Measurements from ENCODE around the gene P3H3. TPM values are rescaled to one million over a fixed set of nuclear protein-coding genes. Genes with fewer than 3 reads are reported as not detected.

The P3H3 gene
- total RNA-seq, 4 donors from 2014 or later: 27.4 to 90.1 (median 59.9) TPM

GRCh38 chr12:6834254-6834653 is 6.0 kb downstream of the P3H3 start:
- no peak for DNase-seq
- intact Hi-C loops (cut with DNase I; ENCODE audit: low total_unique reads): no loop called here
- H3K36me3 ChIP-seq: no peaks in the 10 kb centered on the region
- no peak overlapping the region for H3K4me3 ChIP-seq
- no peak overlapping the region for H3K27ac ChIP-seq
- H3K27me3 ChIP-seq: no peaks in the 10 kb centered on the region
- TF ChIP-seq POLR2A (IDR thresholded peaks at IDR 0.05) (no peak), CTCF (IDR thresholded peaks at IDR 0.05) (no peak)
- peaks cover 0 to 6% of the 10 kb centered on the region in 2 donors for H3K4me1 ChIP-seq
- H3K9me3 ChIP-seq: no peaks in the 10 kb centered on the region

DNA sequence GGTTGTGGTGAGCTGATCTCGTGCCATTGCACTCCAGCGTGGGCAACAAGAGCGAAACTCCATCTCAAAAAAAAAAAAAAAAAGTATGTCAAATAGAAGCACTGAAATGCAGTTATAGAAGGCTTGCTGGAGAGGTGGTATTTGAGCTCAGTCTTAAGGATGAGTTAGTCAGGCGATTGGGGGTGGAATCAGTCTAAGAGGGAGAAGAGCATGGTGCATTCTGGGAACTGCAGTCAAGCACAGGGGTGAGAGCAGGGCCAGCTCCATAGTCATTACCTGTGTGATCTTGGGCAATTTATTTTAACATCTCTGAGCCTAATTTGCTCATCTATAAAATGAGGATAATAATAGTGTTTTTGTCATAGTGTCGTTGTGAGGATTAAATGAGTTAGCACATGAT is 6.7 kb downstream of the P3H3 start:
- H3K27me3 ChIP-seq: no peaks in the 10 kb centered on the region
- intact Hi-C loops (cut with DNase I; ENCODE audit: low total_unique reads): no loop called here
- TF ChIP-seq CTCF (IDR thresholded peaks at IDR 0.05) (no peak), POLR2A (IDR thresholded peaks at IDR 0.05) (no peak)
- H3K27ac ChIP-seq: no peak overlapping the region
- no peaks in the 10 kb centered on the region for H3K9me3 ChIP-seq
- no peak overlapping the region for H3K4me3 ChIP-seq
- no peak for DNase-seq
- H3K36me3 ChIP-seq: no peaks in the 10 kb centered on the region
- H3K4me1 ChIP-seq: peaks cover 0 to 6% of the 10 kb centered on the region in 2 donors

DNA sequence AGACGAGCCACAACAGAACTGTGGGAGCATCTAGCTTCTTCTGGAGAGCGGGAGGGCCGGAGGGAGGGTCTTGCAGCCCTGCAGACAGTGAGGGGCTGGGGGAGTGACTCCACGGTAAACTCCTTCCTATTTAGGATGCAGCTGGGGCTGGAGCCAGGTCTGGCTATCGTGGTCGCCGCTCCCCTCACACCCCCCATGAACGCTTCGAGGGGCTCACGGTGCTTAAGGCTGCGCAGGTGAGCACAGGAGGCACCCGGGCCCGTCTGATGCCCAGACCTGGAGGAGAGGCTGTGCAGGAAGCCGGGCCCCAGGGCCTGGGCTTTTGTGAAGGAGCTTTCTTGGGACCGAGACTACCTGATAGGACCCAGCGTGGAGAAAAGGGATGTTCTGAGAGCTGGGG is 8.6 kb downstream of the P3H3 start:
- intact Hi-C loops (cut with DNase I; ENCODE audit: low total_unique reads): no loop called here
- Histone ChIP-seq H3K36me3 (no peaks in the 10 kb centered on the region), H3K9me3 (no peaks in the 10 kb centered on the region), H3K27ac (no peak overlapping the region), H3K4me1 (no peaks in the 10 kb centered on the region), H3K27me3 (no peaks in the 10 kb centered on the region), H3K4me3 (no peak overlapping the region)
- TF ChIP-seq POLR2A (IDR thresholded peaks at IDR 0.05) (no peak), CTCF (IDR thresholded peaks at IDR 0.05) (no peak)
- DNase-seq: no peak

DNA sequence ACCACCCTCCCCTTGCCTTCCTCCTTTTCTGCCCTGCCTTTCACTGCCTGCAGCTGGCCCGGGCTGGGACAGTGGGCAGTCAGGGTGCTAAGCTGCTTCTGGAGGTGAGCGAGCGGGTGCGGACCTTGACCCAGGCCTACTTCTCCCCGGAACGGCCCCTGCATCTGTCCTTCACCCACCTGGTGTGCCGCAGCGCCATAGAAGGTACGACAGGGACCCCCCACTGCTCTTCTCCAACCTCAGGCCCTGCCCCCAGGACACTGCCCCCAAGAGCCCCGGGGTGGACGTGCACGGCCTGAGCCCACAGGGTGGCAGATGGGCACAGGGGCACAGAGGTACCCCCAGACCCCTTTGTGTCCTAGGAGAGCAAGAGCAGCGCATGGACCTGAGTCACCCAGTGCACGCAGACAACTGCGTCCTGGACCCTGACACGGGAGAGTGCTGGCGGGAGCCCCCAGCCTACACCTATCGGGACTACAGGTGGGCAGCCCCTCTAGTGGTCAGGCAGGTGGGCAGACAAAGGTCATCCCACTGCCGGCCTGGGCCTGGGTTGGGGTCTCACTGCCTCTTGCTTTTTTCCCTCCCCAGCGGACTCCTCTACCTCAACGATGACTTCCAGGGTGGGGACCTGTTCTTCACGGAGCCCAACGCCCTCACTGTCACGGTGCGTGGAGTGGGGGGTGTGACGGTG is 9.3 kb downstream of the P3H3 start:
- TF ChIP-seq POLR2A (IDR thresholded peaks at IDR 0.05) (no peak), CTCF (IDR thresholded peaks at IDR 0.05) (no peak)
- Histone ChIP-seq H3K4me3 (no peak overlapping the region), H3K9me3 (no peaks in the 10 kb centered on the region), H3K4me1 (no peaks in the 10 kb centered on the region), H3K36me3 (no peaks in the 10 kb centered on the region), H3K27ac (no peak overlapping the region), H3K27me3 (no peaks in the 10 kb centered on the region)
- intact Hi-C loops (cut with DNase I; ENCODE audit: low total_unique reads): no loop called here
- DNase-seq: no peak

- H3K27ac ChIP-seq: no peak overlapping the region
- no peaks in the 10 kb centered on the region for H3K27me3 ChIP-seq
- intact Hi-C loops (cut with DNase I; ENCODE audit: low total_unique reads): no loop called here
- no peaks in the 10 kb centered on the region for H3K9me3 ChIP-seq
- no peak overlapping the region for H3K4me3 ChIP-seq
- H3K4me1 ChIP-seq: no peaks in the 10 kb centered on the region
- DNase-seq: no peak
- no peaks in the 10 kb centered on the region for H3K36me3 ChIP-seq
- TF ChIP-seq CTCF (IDR thresholded peaks at IDR 0.05) (no peak), POLR2A (IDR thresholded peaks at IDR 0.05) (no peak)
Measured at GRCh38 chr12:6838854-6839253, 10.6 kb downstream of the P3H3 start.

Measured in uterus (tissue), 4 donors.